DMS 273 treated with DMSO at 0.1 percent for 48 hours (cell line): Measurements from ENCODE around the gene LRRK1.

ENCODE experiments used
- DNase-seq: peaks from one replicate; lab custom pipeline; 2025; lab: John Stamatoyannopoulos, UW

Gene LRRK1

DNA sequence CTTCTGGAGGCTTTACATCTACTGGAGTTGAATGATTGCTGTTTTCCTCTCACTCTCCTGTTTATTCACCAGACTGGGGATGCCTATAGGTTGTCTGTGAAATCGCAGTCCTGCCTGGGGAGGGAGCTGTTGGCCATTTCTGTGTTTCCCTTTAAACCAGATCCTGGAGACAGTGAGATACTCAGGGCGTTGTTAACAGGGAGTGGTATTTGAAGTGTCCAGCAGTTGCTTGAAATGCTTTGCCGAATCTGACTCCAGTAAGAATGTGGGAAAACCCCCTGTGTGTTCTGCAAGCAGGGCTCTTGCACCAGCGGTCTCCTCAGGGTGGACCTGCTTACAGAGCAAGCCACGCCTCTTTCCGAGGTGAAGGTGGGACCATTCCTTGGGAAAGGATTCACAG, 4.3 kb upstream of the LRRK1 start:
- DNase-seq = no peak

GRCh38 chr15:100918034-100918689, 995 bp upstream of the LRRK1 start:
- DNase-seq = no peak

- no peak for DNase-seq
Measured at GRCh38 chr15:100919481-100920405, 586 bp downstream of the LRRK1 start.

DNA sequence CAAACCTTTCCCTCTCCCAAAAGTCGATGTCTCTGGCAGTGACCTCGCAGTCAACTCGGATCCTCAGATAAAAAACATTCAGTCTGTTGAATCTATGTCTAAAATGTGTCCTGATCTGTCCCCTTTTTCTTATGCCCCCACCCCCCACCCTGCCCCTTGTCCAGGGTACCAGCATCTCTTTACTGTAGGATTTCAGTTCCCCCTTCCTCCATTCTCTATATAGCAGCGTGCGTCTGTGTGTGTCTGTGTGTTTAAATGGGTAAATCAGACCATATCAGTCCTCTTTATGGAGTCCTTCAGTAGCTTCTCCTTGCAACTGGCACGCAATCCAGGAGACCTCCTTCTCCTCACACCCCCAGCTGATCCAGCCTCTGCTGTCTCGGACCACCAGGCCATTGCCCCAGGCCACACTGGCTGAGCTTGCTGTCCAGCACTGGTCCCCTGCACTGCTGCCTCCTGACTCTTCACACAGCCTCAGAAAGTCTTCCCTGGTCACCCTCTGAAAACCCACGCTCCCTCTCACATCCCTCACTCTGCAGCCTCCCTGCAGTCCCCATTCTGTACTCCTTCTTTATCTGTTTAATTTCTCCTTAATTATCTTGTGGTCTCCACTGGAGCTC, 1.5 kb downstream of the LRRK1 start:
- no peak for DNase-seq

DNA sequence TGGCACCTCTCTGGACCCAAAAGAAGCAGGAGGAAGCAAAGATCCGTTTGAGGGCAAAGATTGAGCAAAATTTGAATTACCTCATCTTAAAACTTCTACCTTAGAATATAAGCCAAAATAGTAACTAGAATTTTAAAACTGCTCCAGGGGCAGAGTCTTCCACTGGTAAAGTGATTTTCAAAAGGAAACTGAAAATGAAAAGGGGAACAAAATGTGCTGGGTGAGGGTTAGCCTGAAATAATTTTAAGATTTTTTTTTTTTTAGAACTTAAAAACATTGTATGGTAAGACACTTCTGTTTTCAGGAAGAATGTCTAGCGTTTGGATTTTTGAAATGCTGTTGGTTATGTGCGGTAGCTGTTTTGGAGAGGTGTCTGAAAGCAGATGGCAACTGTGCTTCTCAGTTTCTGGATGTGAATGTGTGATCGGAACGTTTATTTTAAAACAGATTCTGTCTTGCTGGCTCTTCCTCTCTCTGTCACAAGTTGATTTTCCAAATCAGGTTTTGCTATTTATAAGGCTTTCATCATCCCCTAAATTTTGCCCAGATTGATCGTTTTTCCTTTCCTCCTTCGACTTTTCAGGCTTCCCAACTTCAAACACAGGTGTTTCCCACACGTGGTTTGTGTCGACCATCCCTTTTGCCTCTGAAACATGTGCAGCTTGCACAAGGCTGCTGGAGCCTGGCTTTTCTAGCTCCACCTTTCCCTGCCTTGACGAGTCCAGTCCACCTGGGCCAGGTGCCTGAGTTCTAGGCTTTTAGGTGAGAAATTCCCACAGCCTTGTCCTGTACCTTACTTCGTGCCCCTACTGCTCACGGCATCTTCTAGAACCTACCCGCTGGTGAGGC, 3.3 kb downstream of the LRRK1 start:
- DNase-seq = no peak

DNA sequence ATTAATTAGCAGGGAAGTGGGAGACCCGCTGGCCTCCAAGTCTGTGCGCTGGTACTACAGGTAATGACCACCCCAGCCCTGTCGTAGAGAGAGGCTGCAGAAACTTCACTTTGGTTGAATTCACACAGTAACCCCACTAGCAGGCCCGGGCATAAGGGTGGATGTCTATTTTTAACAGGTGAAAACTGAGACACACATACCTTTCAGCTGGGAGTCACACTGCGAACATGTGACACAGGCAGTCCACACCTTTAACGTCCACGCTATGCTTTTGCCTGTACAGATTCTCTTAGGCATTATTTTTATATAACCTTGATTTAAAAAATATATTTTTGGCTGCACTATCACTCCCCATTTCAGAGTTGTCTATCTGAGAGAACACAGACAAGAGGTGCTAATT, 3.9 kb downstream of the LRRK1 start:
- DNase-seq = no peak

- DNase-seq = no peak
Measured at GRCh38 chr15:100923902-100924301, 4.7 kb downstream of the LRRK1 start.

- no peak for DNase-seq
Measured at GRCh38 chr15:100924436-100924835, 5.3 kb downstream of the LRRK1 start.

DNA sequence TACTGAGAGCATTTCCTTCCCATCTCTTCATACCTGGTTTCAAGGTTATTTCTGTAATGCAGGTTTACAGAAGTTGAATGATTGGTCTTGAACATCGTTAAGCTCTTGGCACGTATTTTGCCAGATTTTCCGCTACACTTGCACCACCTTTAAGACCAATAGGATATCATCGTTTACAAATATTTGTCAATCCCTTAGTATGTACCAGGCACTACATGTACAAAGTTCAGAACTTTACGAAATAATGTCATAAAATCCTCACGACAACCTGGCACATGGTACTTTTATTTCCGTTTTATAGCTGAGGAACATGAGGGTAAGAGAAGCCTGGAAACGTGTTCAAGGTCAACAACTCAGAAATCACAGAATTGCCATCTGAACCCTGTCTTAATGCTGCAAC, 6.3 kb downstream of the LRRK1 start:
- DNase-seq = no peak

GRCh38 chr15:100926258-100926657, 7.1 kb downstream of the LRRK1 start:
- no peak for DNase-seq

DNA sequence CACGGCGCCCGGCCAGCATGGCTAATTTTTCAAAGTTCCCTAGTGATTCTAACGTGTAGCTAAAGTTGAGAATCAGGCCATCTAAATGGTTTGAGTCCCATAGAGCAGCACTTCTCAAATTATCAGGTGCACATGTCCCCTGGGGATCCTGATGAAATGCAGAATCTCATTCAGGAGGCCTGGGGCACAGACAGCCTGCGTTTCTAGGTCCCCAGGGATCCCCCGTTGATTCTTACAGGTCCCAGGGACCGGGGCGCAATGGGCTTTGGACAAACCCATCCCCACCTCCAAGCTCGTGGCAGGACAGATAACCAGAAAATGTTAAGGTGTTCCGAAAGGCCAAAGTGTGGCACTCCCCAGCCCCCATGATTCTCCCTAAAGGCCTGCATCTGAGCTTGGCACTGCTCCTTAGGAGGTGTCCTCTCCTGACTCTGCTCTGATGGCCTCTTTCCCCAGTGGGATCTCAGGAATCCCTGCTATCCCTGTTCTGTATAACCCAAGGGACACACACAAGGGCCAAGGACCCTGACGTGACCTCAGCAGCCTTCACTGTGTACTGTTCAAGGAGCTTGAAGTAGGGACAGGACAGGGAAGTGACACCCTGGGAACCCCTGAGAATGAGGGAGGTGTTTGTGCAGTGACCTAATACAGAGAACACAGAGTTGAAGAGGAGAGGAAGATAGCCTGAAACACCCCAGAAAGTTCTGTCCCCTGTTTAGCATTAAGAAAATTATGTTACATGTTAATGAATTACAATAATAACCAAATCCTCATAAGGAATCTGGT, 8.0 kb downstream of the LRRK1 start:
- no peak for DNase-seq

DNA sequence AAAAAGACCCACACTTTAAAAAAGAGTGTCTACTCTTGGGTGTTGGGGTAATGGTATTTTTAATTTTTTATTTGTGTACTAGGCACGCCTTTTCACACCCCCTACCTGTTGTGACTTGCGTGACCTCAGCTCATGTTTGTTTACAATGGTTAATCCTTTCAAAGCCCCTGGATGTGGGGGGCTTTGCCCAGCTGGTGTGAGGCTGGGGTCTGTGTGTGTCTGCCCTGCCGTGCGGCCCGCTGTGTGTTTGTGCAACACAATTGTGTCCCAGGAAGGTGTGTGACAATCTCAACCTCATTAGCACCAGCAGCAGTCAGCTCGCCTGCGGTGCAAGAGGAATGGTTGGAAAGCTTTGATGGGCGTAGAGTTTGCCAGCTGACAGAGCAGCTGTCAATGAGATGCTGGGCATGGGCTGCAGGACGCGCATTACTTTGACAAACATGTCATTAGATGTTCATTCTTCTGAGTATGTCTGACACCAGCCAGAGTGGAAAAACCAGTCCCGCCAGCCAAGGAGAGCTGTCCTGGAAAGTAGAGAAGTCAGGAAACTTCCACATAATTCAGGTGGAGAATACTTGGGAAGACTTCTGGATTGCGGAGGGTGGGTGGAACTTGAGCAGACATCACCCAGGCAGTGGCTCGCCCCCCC, 9.6 kb downstream of the LRRK1 start:
- no peak for DNase-seq

GRCh38 chr15:100929641-100930042, 10.5 kb downstream of the LRRK1 start:
- no peak for DNase-seq

GRCh38 chr15:100930306-100930848, 11.2 kb downstream of the LRRK1 start:
- DNase-seq = no peak

- no peak for DNase-seq
Measured at GRCh38 chr15:100931143-100931890, 12.2 kb downstream of the LRRK1 start.

- DNase-seq = no peak
Measured at GRCh38 chr15:100932676-100933348, 13.7 kb downstream of the LRRK1 start.

- DNase-seq = no peak
Measured at GRCh38 chr15:100934166-100934565, 15.0 kb downstream of the LRRK1 start.

- no peak for DNase-seq
Measured at GRCh38 chr15:100934726-100935125, 15.6 kb downstream of the LRRK1 start.

DNA sequence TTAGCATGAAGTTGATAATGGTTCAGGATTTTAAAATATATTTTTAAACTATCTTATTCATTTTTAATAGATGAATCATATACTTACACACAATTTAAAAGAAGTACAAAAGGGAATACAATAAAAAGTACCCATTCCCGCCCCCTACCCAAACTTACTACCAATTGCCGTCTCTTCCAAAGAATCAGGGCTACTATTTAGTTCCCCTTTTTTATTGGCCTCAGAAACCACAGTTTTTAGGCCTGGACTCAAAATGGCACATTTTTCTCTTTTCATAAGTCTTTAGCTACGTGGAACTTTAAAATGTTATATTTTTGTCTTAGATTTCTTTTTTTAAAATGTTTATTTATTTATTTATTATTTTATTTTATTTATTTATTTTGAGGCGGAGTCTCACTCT, 18.0 kb downstream of the LRRK1 start:
- DNase-seq = no peak
